ENCODE measurements around the gene ATG10. TPM values are rescaled to one million over a fixed set of nuclear protein-coding genes. Genes with fewer than 3 reads are reported as not detected.

Gene ATG10
- total RNA-seq, 1 experiment from 2014 or later, result 12.2 TPM

Other genes with a start within 250 kb of the ATG10 start
- 24.9 to 29.7 TPM (median 27.8 TPM) in 3 replicates for gene SSBP2, start 220.9 kb upstream of the ATG10 start, total RNA-seq (2021)

All from WTC11 (cell line).